ENCODE results near the gene NFIC.
"Not testable (repeated sequence)": the region's sequence is repeated elsewhere in the genome, so short reads cannot be mapped to it uniquely, and the experiment has no call there.

The NFIC gene

DNA sequence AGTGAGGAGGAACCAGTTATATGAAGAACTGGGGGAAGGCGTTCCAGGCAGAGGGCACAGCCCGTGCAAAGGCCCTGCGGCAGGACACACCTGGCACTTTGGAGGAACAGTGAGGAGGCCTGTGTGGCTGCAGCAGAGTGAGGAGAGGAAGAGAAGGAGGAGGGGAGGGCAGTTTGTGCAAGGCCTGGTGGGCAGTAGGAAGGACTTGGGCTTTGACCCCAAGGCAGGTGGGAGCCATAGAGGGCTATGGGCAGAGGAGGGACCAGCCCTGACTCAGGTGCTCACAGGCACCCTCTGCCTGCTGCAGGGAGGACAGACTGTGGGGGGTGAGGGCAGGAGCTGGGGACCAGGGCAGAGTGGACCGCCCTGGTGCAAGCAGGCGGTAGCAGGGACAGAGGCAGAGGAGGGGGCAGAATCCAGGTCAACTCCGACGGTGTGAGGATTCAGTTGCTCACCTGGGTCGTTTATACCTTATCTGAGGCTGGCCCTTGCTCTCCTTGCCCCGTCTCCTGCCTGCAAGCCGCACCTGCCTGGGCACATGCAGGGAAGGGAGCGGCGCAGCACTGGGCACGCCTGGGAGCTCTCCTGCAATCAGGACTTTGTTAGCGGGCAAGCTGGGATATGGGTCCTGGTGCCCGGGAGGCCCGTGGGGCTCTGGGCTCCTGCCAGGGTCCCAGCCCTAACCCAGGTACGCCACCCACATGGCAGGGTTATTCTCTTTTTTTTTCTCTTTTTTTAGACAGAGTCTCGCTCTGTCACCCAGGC lies 34.8 kb downstream of the NFIC start:
- DNase-seq: no peak

DNA sequence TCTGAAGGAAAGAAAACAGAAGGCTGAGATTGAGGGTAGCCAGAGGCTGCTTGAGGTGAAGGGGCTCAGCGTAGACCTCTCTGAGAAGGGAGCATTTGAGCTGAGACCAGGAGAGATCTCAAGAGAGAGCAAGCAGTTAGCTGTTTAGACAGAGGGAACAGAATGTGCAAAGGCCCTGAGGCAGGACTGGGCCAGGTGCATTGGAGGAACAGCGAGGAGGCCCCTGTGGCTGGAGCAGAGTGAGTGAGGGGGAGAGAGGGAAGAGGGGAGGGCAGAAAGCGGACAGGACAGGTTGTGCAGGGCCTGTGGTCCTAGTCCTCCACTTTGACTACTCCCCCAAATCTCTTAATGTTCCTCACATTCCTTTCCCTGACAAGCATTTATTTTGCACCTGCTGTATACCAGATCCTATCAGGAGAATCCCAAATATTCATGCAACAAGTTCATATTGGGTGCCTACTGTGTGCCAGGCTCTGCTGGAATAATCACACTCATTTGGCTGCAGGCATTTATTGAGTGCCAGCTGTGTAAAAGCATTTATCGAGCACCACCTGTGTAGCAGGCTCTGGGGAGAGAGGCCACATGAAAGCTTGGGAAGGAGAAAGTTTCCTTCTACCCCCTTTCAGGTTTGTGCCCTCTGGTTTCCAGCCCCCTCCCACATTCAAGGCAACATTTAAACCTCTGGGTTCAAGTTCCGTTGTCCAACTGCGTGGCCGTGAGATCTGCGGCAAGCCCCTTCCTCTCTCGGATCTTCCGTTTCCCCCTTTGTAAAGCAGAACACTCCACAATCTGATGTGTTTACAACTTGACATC lies 36.5 kb downstream of the NFIC start:
- DNase-seq: no peak

GRCh38 chr19:3403489-3404323 lies 37.3 kb downstream of the NFIC start:
- peak; percentile 37 for DNase-seq

GRCh38 chr19:3404324-3405260 lies 38.2 kb downstream of the NFIC start:
- no peak for DNase-seq

GRCh38 chr19:3405261-3405653 lies 38.9 kb downstream of the NFIC start:
- no peak for DNase-seq

GRCh38 chr19:3406571-3407111 lies 40.3 kb downstream of the NFIC start:
- no peak for DNase-seq

DNA sequence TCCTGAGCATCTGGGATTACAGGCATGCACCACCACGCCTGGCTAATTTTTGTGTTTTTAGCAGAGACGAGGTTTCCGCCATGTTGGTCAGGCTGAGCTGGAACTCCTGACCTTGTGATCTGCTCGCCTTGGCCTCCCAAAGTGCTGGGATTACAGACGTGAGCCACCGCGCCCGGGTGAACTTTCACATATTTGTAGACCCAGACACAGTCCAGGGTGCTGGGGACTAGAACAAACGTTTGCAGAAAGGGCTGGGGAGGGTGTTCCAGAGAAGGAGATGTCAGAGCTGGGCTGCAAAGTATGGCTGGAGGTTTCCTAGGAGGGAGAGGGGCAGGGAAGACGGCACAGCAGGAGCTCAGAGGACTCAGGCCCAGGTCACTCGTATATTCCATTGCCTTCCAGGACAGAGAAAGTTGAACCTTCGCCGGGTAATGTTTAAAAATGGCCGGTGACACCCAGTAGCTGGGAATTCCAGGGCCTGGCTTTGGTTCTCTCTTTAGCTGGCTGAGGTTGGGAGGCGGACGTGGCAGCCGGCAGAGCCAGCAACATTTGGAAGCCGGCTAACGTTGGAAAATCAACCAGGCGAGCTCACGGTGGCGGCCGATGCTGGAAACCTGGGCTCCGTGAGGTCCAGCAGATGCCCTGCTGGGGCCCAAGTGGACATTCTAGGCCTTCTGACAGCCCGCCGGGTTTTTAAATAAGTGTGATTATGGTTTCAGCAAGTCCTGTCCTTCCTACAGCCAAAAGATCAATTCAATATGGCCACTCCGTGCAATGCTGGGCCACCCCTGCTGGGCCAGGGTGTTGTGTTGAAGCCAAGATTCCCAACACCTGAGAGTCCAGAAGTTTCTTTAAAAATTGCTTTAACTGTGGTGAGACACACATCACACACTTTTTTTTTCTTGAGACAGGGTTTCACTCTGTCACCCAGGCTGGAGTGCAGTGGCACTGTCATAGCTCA lies 41.5 kb downstream of the NFIC start:
- no peak for DNase-seq

GRCh38 chr19:3408996-3409345 lies 42.6 kb downstream of the NFIC start:
- no peak for DNase-seq

DNA sequence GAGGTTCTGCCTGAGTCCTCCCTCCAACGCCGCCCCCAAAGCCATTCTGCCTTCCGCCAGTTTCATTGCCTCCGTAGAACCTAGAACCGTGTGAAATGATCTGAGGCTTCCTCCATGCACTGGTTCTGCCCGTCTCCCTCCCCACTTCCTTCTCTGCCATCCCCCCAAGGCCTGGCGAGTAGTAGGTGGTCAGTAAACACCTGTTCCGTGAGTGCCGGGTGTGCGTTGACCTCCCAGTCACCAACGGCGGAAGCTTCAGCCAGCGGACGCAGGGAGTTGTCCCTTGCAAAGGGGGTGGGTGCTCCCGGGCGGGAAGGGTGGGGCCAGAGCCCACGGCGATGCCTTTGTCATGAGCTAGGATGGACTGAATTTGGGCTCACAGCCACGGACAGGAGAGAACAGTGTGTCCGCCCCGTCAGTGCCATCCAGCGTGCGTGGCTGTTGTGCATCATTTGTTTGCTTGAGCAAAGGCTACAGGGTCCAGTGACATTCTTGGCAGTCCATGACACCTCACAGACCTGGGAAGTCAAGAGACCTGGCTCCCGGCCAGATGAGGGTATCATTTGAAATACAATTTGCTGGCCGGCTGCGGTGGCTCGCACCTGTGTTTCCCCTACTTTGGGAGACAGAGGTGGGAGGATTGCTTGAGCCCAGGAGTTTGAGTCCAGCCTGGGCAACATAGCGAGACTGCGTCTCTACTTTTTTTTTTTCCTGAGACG lies 43.1 kb downstream of the NFIC start:
- DNase-seq: no peak

GRCh38 chr19:3411636-3412035 lies 45.3 kb downstream of the NFIC start:
- DNase-seq: no peak

- no peak for DNase-seq
Measured at GRCh38 chr19:3412066-3412465, 45.7 kb downstream of the NFIC start.

DNA sequence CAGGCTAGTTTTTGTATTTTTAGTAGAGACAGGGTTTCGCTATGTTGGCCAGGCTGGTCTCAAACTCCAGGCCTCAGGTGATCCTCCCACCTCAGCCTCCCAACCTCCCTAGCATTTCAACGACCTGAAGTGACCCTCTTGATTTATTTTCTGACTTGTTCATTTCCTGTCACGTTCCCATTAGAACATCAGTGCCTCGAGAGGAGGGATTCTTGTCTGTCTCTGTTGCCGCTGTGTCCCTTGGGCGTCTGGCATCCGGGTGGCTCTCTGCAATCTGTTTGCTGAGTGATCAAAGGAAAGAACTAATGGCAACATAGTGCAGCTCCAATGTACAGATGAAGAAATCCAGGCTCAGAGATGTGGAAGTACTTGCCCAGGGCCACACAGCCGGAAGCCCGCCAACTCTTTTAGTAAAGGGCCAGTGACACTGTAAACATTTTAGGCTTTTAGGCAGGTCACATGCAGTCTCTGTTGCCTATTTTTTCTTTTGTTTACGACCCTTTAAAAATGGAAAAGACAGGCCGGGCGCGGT lies 47.5 kb downstream of the NFIC start:
- no peak for DNase-seq

DNA sequence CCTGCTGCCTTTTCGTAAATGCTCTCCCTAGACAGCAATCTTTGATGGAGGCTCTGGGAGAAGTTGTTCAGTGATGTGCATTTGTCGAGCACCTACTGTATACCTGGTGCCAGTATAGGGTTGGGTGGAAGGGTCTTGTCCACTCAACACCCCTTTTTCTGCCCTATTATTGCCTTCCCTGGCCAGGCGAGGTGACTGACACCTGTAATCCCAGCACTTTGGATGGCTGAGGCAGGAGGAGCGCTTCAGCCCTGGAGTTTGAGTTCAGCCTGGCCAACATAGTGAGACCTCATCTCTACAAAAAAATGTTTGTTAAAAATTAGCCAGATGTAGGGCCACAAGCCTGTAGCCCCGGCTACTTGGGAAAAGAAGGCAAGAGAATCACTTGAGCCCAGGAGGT lies 49.3 kb downstream of the NFIC start:
- no peak for DNase-seq

DNA sequence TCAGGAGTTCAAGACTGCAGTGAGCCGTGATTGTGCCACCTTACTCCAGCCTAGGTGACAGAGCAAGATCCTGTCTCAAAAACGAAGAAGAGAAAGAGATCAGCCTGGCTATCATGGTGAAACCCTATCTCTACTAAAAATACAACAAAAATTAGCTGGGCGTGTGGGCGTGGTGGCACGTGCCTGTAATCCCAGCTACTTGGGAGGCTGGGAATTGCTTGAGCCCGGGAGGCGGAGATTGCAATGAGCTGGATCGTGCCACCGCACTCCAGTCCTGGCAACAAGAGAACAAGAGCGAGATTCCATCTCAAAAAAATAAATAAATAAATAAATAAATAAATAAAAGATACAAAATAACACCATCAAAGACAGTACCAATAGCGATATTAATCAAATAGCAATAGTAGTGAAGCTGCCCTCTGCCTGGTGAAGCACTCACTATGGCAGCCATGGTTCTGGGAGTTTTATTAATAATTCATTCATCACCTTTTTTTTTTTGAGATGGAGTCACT lies 53.9 kb downstream of the NFIC start:
- no peak for DNase-seq

DNA sequence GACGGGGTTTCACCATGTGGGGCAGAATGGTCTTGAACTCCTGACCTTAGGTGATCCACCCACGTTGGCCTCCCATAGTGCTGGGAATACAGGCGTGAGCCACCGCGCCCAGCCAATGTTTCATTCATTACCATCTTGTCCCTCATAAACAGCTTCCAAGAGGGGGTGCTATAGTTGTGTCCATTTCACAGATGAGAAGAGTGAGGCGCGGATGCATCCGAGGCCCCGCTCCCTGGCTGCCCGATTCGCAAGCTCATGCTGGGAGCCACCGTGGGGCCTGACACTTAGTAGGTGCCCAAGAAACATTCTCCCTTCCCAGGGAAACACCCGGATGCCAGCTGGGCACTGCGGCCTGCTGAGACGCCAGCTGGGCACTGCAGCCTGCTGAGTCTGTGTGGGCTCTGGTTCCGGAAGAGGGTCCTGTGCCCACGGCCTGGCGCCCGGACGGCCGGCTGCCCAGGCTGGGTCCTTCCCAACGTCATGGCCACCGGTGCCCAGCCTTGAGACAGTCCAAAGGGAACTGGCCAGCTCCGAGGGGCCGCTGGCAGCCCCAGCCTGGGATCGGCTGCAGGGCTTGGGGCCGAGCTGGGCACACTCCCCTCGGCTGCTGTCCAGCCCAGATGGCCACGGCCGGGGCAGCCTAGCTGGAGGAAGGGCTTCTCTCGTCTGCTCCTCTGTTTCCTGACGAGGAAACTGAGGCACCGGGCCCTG lies 54.7 kb downstream of the NFIC start:
- no peak for DNase-seq

DNA sequence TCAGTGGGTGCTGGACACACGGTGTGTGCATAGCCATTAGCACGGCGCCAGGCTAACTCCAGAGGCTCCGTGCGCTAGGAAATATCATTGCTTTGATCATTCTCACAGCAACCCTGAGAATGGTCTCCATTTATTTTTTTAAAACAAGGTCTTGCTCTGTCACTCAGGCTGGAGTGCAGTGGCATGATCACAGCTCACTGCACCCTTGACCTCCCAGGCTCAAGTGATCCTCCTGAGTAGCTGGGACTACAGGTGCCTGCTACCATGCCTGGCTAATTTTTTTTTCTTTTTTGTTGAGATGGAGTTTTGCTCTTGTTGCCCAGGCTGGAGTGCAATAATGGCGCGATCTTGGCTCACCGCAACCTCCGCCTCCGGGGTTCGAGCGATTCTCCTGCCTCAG lies 55.3 kb downstream of the NFIC start:
- DNase-seq: not testable (repeated sequence)

DNA sequence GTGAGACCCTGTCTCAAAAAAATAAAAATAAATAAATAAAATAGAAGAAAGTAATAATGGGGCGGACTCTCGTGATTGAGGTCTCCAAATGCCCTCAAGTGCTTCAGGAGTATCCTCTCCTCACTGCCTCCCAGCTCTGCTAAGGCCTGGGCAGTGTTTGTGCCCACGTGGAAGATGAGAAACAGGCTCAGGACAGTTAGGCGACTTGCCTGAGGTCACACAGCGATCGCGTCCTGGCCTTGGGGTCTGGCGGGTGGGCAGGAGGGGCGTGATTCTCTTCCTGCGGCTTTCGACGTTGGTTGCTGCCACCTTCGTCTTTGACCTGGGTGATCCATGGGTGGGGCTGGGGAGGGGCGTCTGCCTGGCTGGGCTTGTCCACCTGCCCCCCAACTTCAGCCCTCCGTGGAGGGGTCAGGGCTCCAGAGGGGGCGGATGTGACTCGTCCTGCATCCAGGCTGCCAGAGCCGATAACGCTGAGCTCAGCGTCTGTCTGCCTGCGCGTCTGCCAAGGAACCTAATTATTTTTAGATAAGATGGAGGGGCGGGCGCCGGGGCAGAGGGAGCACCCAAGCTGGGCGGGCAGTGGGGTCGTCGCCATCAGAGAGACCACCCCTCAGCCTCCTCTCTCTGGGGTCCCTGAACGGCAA lies 56.9 kb downstream of the NFIC start:
- DNase-seq: no peak

GRCh38 chr19:3426433-3426832 lies 60.0 kb downstream of the NFIC start:
- DNase-seq: no peak

GRCh38 chr19:3430366-3430680 lies 63.9 kb downstream of the NFIC start:
- not testable (repeated sequence) for DNase-seq

All from hematopoietic multipotent progenitor cell treated with erythropoietin and hydrocortisone succinate and interleukin-3 and kit ligand, for 4 days (in vitro differentiated cells).